NK-92 treated with Interleukin-12 subunit alpha and Interleukin-12 subunit beta, amount 100 ng/mL, for 24 hours (cell line): ENCODE results near the gene NRG2.

Experiments
- DNase-seq: peaks from one replicate; lab custom pipeline; 2025; lab: John Stamatoyannopoulos, UW

The NRG2 gene

GRCh38 chr5:140010798-140011197, 32.3 kb downstream of the NRG2 start:
- DNase-seq: no peak

- no peak for DNase-seq
Observed at GRCh38 chr5:140007311-140007710, 35.8 kb downstream of the NRG2 start.

- DNase-seq: no peak
Observed at GRCh38 chr5:140005145-140005591, 37.9 kb downstream of the NRG2 start.

GRCh38 chr5:140004174-140004573, 38.9 kb downstream of the NRG2 start:
- no peak for DNase-seq

DNA sequence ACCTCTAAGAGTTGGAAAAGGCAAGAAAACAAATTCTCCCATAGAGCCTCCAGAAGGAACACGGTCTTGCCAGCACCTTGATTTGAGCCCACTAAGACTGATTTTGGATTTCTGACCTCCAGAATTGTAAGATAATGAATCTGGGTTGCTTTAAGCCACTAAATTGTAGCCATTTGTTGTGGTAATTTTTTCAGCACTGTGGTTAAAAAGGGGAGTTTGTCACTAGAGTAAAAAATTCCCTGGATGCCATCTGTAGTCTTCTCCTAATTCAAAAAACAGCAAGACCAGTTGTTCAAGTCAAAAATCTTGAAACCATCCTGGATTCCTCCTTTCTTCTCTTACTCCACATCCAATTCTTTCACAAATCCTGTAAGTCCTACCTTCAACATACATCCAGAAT, 39.6 kb downstream of the NRG2 start:
- no peak for DNase-seq

GRCh38 chr5:140000332-140000731, 42.8 kb downstream of the NRG2 start:
- no peak for DNase-seq

GRCh38 chr5:139998837-139999236, 44.3 kb downstream of the NRG2 start:
- no peak for DNase-seq

DNA sequence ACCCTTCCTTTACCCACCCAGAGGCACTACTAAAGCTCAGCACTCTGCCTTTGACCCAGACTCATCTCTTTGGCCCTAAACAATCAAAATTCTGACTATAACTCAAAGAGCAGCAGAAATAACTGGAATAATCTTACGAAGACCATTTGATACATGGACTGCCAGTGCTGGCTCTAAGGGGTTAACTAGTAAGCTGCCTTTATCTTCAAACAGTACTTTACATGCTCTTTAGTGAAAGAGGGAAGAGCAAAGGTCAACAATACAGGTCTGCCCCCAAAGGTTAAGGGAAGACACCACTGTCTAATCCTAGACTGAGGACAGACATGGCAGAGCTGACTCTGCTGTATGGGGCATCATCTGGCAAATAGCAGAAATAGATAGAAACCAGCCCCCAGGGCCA, 45.8 kb downstream of the NRG2 start:
- DNase-seq: no peak

DNA sequence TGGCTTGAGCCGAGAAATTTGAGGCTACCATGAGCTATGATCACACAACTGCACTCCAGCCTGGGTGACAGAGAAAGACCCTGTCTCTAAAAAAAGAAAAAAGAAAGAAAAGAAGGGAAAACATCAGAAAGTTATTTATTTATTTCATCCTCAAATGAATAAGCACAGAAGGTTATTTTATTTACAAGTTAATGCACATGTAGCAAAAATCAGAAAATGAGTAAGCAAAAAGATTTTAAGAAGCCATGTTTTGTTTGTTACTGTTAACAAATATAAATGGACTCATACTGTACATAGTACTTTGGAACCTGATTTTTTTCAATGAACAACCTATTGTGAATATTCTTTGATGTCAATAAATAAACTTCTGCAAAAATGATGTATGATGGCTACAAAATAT, 47.2 kb downstream of the NRG2 start:
- no peak for DNase-seq

DNA sequence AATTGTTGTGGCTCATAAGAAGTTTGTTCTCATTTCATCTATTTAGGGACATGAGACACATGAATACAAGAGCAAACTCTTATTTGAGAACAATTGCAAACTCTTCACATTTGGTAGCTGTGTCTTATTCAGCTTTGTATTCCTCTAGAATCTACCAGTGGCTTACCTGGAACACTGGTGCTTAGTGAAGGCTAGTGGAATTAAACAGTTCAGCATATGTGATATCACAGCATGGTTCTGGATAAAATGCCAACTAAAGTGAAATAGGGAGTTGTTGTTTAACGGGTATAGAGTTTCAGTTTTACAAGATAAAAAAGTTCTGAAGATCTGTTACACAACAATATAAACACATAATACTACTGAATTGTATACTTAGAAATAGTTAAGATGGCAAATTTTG, 48.9 kb downstream of the NRG2 start:
- DNase-seq: no peak

- DNase-seq: no peak
Observed at GRCh38 chr5:139985733-139986132, 57.4 kb downstream of the NRG2 start.

- no peak for DNase-seq
Observed at GRCh38 chr5:139985290-139985689, 57.8 kb downstream of the NRG2 start.

- no peak for DNase-seq
Observed at GRCh38 chr5:139984816-139985215, 58.3 kb downstream of the NRG2 start.

DNA sequence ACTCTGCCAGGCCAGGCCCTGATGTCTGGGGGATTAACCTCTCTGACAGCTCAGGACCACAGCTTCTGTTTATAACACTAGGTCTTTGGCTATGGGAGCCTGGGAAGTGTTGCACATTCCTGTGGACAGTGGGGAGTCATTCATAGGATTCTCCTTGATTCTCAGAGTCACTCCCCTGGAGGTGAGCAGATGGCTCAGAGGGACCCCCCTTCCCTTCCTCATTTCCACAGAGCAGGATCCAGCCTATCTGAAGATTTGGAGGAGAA, 60.2 kb downstream of the NRG2 start:
- DNase-seq: no peak

DNA sequence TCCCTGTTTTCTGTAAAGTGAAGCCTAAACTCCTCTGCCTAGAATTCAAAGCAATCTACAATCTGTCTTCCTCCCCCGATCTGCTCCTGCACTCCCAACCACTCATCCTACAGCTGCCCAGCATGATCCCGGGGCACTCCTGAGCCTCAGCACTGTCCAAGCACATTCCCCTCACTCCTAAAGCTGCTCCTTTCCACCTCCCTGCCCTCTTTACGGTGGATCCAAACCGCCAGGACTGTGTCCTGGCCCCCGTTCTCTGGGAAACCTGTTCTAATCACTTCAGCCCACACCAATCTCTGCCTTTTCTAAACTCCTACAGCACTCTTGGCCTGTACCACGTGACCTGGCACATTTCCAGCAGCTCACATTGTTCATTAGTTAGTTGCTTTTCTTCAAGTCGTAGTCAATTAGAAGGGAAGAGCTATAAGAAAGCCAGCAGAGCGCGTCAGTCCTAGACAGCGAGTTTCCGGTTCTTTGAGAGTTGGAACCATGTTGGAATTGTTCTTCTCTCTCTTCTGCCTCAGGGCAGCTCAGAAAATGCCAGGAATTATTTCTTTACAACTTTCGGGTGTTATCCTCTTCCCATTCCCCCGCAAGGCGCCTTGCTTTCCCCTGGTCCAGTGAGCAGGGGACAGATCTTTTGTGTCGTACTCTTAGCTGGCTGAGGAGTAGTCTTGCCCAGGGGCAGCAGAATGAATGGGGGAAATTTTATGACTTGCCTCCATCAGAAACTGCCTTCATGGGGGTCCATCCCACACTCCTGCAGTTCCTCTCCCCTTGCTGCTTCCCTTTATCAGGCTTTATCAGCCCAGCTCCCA, 60.7 kb downstream of the NRG2 start:
- DNase-seq: no peak

GRCh38 chr5:139980765-139981164, 62.3 kb downstream of the NRG2 start:
- DNase-seq: no peak

DNA sequence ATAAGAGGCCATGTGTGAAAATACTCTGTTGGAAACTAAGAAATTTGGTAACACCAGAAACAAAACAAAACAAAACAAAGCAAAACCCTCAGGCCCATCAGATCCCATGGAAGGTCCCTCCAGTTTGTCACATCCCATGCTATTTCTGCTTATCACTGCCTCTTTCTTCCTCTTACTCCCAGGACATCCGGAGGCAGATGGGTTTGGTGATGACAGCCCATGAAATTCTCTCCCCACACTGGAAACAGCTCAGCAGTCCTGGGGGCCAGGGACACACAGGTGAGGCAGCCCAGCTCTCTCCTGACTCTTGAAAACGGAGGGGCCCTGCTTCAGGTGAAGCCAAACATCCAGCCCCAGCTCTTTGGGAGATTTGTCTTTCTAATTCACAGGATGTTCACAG, 63.2 kb downstream of the NRG2 start:
- DNase-seq: no peak

DNA sequence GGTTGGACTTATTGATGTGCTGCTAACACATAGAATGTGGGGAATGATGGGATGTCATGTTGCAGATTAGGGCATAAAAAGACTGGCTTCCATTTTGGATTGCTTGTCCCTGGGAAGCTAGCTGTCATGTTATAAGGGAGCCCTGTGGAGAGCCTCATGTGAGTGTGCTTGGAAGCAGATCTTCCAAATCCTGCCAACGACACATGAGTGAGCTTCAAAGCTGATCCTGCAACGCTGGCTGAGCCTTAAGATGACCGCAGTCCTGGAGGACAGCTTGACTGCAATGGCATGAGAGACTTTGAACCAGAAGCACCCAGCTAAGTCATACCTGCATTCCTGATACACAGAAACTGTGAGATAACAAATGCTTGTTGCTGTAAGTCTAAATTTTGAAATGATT, 63.6 kb downstream of the NRG2 start:
- no peak for DNase-seq

DNA sequence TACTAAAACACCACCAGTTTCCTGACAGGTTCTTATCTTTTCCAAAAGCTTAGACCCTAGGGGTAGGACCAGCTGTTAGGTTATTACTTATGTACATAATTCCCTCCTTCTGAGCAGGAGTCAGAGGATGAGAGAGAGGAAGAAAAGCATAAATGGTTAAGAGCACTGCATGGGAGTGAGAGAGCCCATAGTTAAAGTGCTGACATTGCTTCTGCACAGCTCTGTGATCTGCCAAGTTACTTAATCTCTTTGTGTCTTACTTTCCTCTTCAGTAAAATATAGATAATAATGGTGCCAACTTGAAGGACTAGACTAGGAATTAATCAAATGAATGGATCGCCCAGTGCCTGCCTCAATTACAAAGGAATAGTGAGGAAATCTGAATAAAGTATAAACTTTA, 66.4 kb downstream of the NRG2 start:
- no peak for DNase-seq

DNA sequence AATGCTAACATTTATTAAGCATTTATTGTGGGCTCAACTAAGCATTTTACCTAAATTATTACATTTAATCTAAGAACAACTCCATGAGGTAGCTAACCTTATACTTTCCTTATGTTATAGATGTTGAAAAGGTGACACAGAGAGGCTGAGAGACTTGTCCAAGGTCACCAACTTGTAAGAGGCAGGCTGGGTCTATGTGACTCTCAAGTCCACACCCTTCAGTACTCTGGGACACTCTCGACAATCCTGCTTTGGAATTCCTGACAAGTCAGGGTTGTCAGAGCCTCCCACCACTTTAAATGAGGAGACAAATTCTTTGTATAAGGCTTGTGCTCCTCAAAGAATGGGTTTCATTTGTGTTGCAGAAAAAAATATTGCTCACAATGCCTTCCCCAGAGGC, 67.2 kb downstream of the NRG2 start:
- no peak for DNase-seq

DNA sequence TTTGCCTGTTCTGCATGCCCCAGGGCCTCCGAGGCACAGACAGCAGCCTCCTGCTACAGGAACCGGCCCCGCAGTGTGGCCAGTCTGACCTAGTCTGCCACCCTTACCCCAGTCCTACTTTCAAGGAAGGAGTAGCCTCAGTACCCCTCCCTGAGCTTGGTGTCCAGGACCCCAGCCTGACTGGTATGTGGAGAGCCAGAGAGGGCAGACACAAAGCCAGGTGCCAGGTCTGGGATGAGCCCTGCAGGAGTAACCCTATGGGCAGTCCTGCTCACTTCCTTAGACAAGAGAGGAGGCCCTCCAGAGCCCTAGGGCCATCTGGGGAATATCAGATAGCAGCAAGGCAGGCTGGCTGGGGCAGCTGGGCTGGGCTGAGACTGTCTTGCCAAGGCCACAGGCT, 67.8 kb downstream of the NRG2 start:
- no peak for DNase-seq

GRCh38 chr5:139974661-139975060, 68.4 kb downstream of the NRG2 start:
- no peak for DNase-seq

- DNase-seq: no peak
Observed at GRCh38 chr5:139971202-139971725, 71.8 kb downstream of the NRG2 start.

DNA sequence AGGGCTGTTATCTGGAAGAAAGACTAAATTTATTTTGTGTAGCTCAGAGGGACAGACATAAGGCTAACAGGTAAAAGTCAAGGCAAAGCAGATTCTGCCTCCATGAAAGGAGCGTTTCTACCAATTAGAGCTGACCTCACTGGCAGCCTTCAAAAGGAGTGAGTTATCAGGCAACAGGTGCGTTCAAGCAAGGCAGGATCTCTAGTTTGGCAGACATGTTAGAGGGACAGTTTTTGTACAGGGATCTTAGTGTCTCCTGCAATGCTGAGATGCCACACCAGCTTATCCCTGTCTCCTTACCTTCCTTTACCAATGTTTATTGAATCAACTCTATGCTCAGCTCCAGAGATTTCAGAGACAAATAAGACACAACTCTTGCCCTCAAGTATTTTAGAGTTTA, 73.8 kb downstream of the NRG2 start:
- no peak for DNase-seq
